IMR-90 (cell line): ENCODE results near the gene SCNN1B. TPM values are rescaled to one million over a fixed set of nuclear protein-coding genes. Genes with fewer than 3 reads are reported as not detected.

Experiments used
- ATAC-seq: fragments of 200-7000 bp; cut with Tn5 transposase; 2 replicates; pipeline ENCODE4 v1.9.1; 2020; ENCODE audit warnings: low read depth, mild to moderate bottlenecking, moderate library complexity
- BruUV-seq: library from RNA; stranded (reverse); fragments of 400-500 nt; replicated peaks from 2 replicates; lab custom pipeline; 2021; lab: Mats Ljungman, UMichigan
- CTCF ChIA-PET: fragments of 300-600 bp; formaldehyde crosslinking; extraction: SDS; loops from one replicate; lab custom pipeline; 2021; ENCODE audit warnings: antibody characterized with exemption; lab: Yijun Ruan, JAX
- POLR2A ChIA-PET: fragments of 300-600 bp; sonication (Branson Sonifier 250); formaldehyde crosslinking; loops from one replicate; lab custom pipeline; 2022; ENCODE audit warnings: antibody characterized with exemption; ENCODE audit not compliant: unreplicated experiment; lab: Charles Lee
- DNase-seq: peaks from one replicate; pipeline ENCODE4 v3.0.0; 2013
- H2AFZ ChIP-seq: replicated peaks from 2 replicates; pipeline ENCODE3; 2013; ENCODE audit warnings: low read length, mild to moderate bottlenecking; ENCODE audit not compliant: poor library complexity
- H2AK5ac ChIP-seq: 2 replicates; pipeline ENCODE4 v1.6.1; 2013; ENCODE audit warnings: low read depth, low read length, inconsistent platforms
- H2AK9ac ChIP-seq: replicated peaks from 2 replicates; pipeline ENCODE3; 2013; ENCODE audit warnings: mild to moderate bottlenecking, low read depth, low read length, moderate library complexity; ENCODE audit not compliant: poor library complexity
- H2BK120ac ChIP-seq: 2 replicates; pipeline ENCODE4 v1.6.1; 2013; ENCODE audit warnings: low read depth, low read length, inconsistent platforms
- H2BK15ac ChIP-seq: 3 replicates; pipeline ENCODE4 v1.6.1; 2013; ENCODE audit warnings: low read depth, low read length, inconsistent platforms
- H2BK20ac ChIP-seq: 2 replicates; pipeline ENCODE4 v1.6.1; 2013; ENCODE audit warnings: low read depth, mild to moderate bottlenecking, inconsistent platforms, low read length, moderate library complexity
- H2BK5ac ChIP-seq: 2 replicates; pipeline ENCODE4 v1.6.1; 2013; ENCODE audit warnings: mild to moderate bottlenecking, low read depth, low read length, inconsistent platforms; ENCODE audit not compliant: poor library complexity, severe bottlenecking
- H3K14ac ChIP-seq: replicated peaks from 2 replicates; pipeline ENCODE4 v1.6.1; 2013; ENCODE audit warnings: low read depth, low read length, inconsistent platforms
- H3K18ac ChIP-seq: 2 replicates; pipeline ENCODE4 v1.6.1; 2013; ENCODE audit warnings: low read depth, low read length, control low read depth
- H3K23ac ChIP-seq: 2 replicates; pipeline ENCODE4 v1.6.1; 2013; ENCODE audit warnings: low read depth, low read length, inconsistent platforms
- H3K27ac ChIP-seq: 2 replicates; pipeline ENCODE4 v1.5.1; 2013; ENCODE audit warnings: mild to moderate bottlenecking, control low read depth, low read length; ENCODE audit not compliant: insufficient read depth
- H3K27me3 ChIP-seq: 2 replicates; pipeline ENCODE4 v1.6.1; 2013; ENCODE audit warnings: low read length; ENCODE audit not compliant: control insufficient read depth, insufficient read depth
- H3K36me3 ChIP-seq: 2 replicates; pipeline ENCODE4 v1.6.1; 2013; ENCODE audit warnings: low read length, mixed read lengths; ENCODE audit not compliant: control insufficient read depth, insufficient read depth
- H3K4ac ChIP-seq: 2 replicates; pipeline ENCODE4 v1.6.1; 2013; ENCODE audit warnings: low read depth, low read length, inconsistent platforms
- H3K4me1 ChIP-seq: 2 replicates; pipeline ENCODE4 v1.6.1; 2013; ENCODE audit warnings: low read length, mixed read lengths; ENCODE audit not compliant: control insufficient read depth, insufficient read depth
- H3K4me2 ChIP-seq: 2 replicates; pipeline ENCODE4 v1.6.1; 2013; ENCODE audit warnings: low read depth, mild to moderate bottlenecking, control low read depth, low read length, moderate library complexity
- H3K4me3 ChIP-seq: 2 replicates; pipeline ENCODE4 v1.5.1; 2013; ENCODE audit warnings: low read depth, mild to moderate bottlenecking, control low read depth, low read length, moderate library complexity; ENCODE audit not compliant: insufficient read depth
- H3K56ac ChIP-seq: 2 replicates; pipeline ENCODE4 v1.6.1; 2013; ENCODE audit warnings: low read length, inconsistent platforms; ENCODE audit not compliant: insufficient read depth; ENCODE audit errors: extremely low read depth
- H3K79me1 ChIP-seq, 2 experiments: 2 replicates each; pipeline ENCODE4 v1.6.1; 2013; ENCODE audit warnings: low read length in 2 of 2, inconsistent platforms in 1 of 2, low read depth in 1 of 2
- H3K9ac ChIP-seq: 2 replicates; pipeline ENCODE4 v1.6.1; 2013; ENCODE audit warnings: low read depth, low read length, control low read depth
- H3K9me1 ChIP-seq: 2 replicates; pipeline ENCODE4 v1.6.1; 2013; ENCODE audit warnings: low read length, inconsistent platforms; ENCODE audit not compliant: insufficient read depth
- H3K9me3 ChIP-seq: 2 replicates; pipeline ENCODE4 v1.6.1; 2013; ENCODE audit warnings: low read length; ENCODE audit not compliant: control insufficient read depth, insufficient read depth
- H4K20me1 ChIP-seq: 2 replicates; pipeline ENCODE4 v1.6.1; 2013; ENCODE audit warnings: low read length, inconsistent platforms; ENCODE audit not compliant: insufficient read depth
- H4K5ac ChIP-seq: 2 replicates; pipeline ENCODE4 v1.6.1; 2013; ENCODE audit warnings: mild to moderate bottlenecking, low read depth, low read length, control low read depth
- H4K8ac ChIP-seq, 2 experiments: 2 replicates each; pipeline ENCODE4 v1.6.1; 2013; ENCODE audit warnings: low read depth in 2 of 2, low read length in 2 of 2, control low read depth in 1 of 2, inconsistent platforms in 1 of 2
- H4K91ac ChIP-seq: 2 replicates; pipeline ENCODE4 v1.6.1; 2013; ENCODE audit warnings: low read depth, low read length, inconsistent platforms; ENCODE audit not compliant: insufficient read depth
- BHLHE40 ChIP-seq: fragments of 150-350 bp; IDR thresholded peaks from 2 replicates; pipeline ENCODE4 v1.6.1; 2016; ENCODE audit warnings: mild to moderate bottlenecking, low read depth, low read length
- CEBPB ChIP-seq: IDR thresholded peaks from 2 replicates; pipeline ENCODE4 v1.6.1; 2012; ENCODE audit warnings: low read depth, low read length, improper control_type of control experiment
- CHD1 ChIP-seq: IDR thresholded peaks from 2 replicates; pipeline ENCODE4 v1.6.1; 2012; ENCODE audit warnings: low read depth, low read length, improper control_type of control experiment
- CTCF ChIP-seq: conservative IDR thresholded peaks from 2 replicates; pipeline ENCODE4 v1.5.1; 2012; ENCODE audit warnings: mild to moderate bottlenecking, low read depth, low read length, improper control_type of control experiment
- FOS ChIP-seq: fragments of 150-350 bp; IDR thresholded peaks from 2 replicates; pipeline ENCODE4 v1.6.1; 2016; ENCODE audit warnings: low read depth, low read length
- MAFK ChIP-seq: IDR thresholded peaks from 2 replicates; pipeline ENCODE4 v1.6.1; 2012; ENCODE audit warnings: low read depth, low read length, improper control_type of control experiment
- MAZ ChIP-seq: IDR thresholded peaks from 2 replicates; pipeline ENCODE4 v1.6.1; 2012; ENCODE audit warnings: low read depth, mild to moderate bottlenecking, low read length, improper control_type of control experiment, moderate library complexity, borderline replicate concordance
- MXI1 ChIP-seq: IDR thresholded peaks from 2 replicates; pipeline ENCODE4 v1.6.1; 2012; ENCODE audit warnings: low read depth, mild to moderate bottlenecking, low read length, moderate library complexity, borderline replicate concordance
- NFE2L2 ChIP-seq: fragments of 150-350 bp; IDR thresholded peaks from 2 replicates; pipeline ENCODE4 v1.6.1; 2016; ENCODE audit warnings: low read depth, mild to moderate bottlenecking, low read length
- POLR2A ChIP-seq: IDR thresholded peaks from 2 replicates; pipeline ENCODE4 v1.6.1; 2012; ENCODE audit warnings: mild to moderate bottlenecking, low read depth, low read length
- RAD21 ChIP-seq: IDR thresholded peaks from 2 replicates; pipeline ENCODE4 v1.6.1; 2012; ENCODE audit warnings: low read length, improper control_type of control experiment
- RCOR1 ChIP-seq: IDR thresholded peaks from 2 replicates; pipeline ENCODE4 v1.6.1; 2012; ENCODE audit warnings: mild to moderate bottlenecking, low read length, improper control_type of control experiment; ENCODE audit not compliant: insufficient replicate concordance
- RFX5 ChIP-seq: IDR thresholded peaks from 2 replicates; pipeline ENCODE4 v1.8.0; 2012; ENCODE audit warnings: low read depth, mild to moderate bottlenecking, low read length, moderate library complexity
- SMC3 ChIP-seq: fragments of 150-350 bp; IDR thresholded peaks from 2 replicates; pipeline ENCODE4 v1.6.1; 2016; ENCODE audit warnings: low read depth, mild to moderate bottlenecking, antibody characterized with exemption, low read length, moderate library complexity
- USF2 ChIP-seq: fragments of 150-350 bp; IDR thresholded peaks from 2 replicates; pipeline ENCODE4 v1.6.1; 2017; ENCODE audit warnings: mild to moderate bottlenecking, antibody characterized with exemption, low read length, low read depth
- WGBS, 2 experiments: methylation state at CpG; one replicate each; pipeline versions ENCODE4 v1.1.5 to v1.1.7; 2013; ENCODE audit warnings: missing lambda C conversion rate in 2 of 2; ENCODE audit not compliant: insufficient read length in 1 of 2; ENCODE audit errors: extremely low coverage in 2 of 2; 5-methylcytosine and 5-hydroxymethylcytosine counted together
- dilution Hi-C: fragments of 300-500 bp; cut with HindIII; formaldehyde crosslinking; loops from one replicate; pipeline ENCODE4 v1.14.3; 2018; ENCODE audit warnings: low sequenced_read_pairs; ENCODE audit not compliant: unreplicated experiment
- in situ Hi-C: fragments of 300-500 bp; cut with MboI; formaldehyde crosslinking; loops from 3 replicates; pipeline ENCODE4 v1.14.3; 2019; ENCODE audit warnings: low sequenced_read_pairs, inconsistent platforms, mixed read lengths
- intact Hi-C: fragments of 100-400 bp; cut with micrococcal nuclease; formaldehyde crosslinking; loops from 2 replicates; pipeline ENCODE4 v1.10.0; 2022
- polyA plus RNA-seq, 3 experiments: library from polyadenylated mRNA; depleted of rRNA; stranded (reverse); fragments of >200 nt; gene quantifications; 2 replicates each; pipeline ENCODE4 v1.2.3, GENCODE V29; 2012; ENCODE audit warnings: low replicate concordance in 1 of 3
- total RNA-seq: library from RNA; depleted of rRNA; stranded (reverse); fragments of >200 nt; gene quantifications from 2 replicates; pipeline ENCODE4 v1.2.3, GENCODE V29; 2012
- TF ChIP-seq, protein P1 (sequence below): fragments of 150-350 bp; IDR thresholded peaks from 2 replicates; pipeline ENCODE4 v1.6.1; 2016; ENCODE audit warnings: low read depth, mild to moderate bottlenecking, low read length, moderate library complexity, borderline replicate concordance

SCNN1B gene
- total and polyA plus RNA-seq, 2 of the 4 experiments (the other 2 are of a cell fraction), result not detected

- ChIA-PET POLR2A (no interaction called here), CTCF (no interaction called here)
- in situ Hi-C loops, result no loop called here
Observed at GRCh38 chr16:23371368-23371767, 69.3 kb downstream of the SCNN1B start.

More at GRCh38 chr16:23371368-23371767, 69.3 kb downstream of the SCNN1B start:
- Histone ChIP-seq H3K9ac (no peak overlapping the region), H2BK15ac (no peak overlapping the region), H3K36me3 (no peaks in the 10 kb centered on the region), H4K5ac (no peak overlapping the region), H3K27me3 (peaks cover 10% of the 10 kb centered on the region; the same call in 1 of the 2 replicates), H3K4me3 (no peak overlapping the region), H2BK120ac (no peak overlapping the region), H3K4me1 (no peaks in the 10 kb centered on the region), H4K8ac (no peak overlapping the region), H3K9me1 (no peaks in the 10 kb centered on the region; the same call in 1 of the 2 replicates), H3K56ac (no peak overlapping the region), H4K20me1 (no peaks in the 10 kb centered on the region), H2AK9ac (no peak overlapping the region), H3K18ac (no peak overlapping the region), H2AK5ac (no peak overlapping the region), H3K9me3 (no peaks in the 10 kb centered on the region), H2AFZ (no peak overlapping the region), H2BK20ac (no peak overlapping the region), H4K91ac (no peak overlapping the region), H3K79me1 (no peaks in the 10 kb centered on the region), H3K14ac (no peak overlapping the region), H3K4me2 (no peak overlapping the region), H3K27ac (no peak overlapping the region), H3K23ac (no peak overlapping the region), H3K4ac (no peak overlapping the region), H2BK5ac (no peak overlapping the region)
- dilution Hi-C loops, result no loop called here
- no peak for DNase-seq
- WGBS, 2 experiments, result no CpG with 5 or more reads among the region's 9 CpGs
- BruUV-seq, result no TSS peak
- TF ChIP-seq CHD1 (no peak), CEBPB (no peak), RAD21 (no peak), FOS (no peak), SMC3 (no peak), RCOR1 (no peak), MAZ (no peak), NFE2L2 (no peak), MAFK (no peak), POLR2A (no peak), MXI1 (no peak), RFX5 (no peak), USF2 (no peak), CTCF (no peak), BHLHE40 (no peak)
- TF ChIP-seq, protein P1, sequence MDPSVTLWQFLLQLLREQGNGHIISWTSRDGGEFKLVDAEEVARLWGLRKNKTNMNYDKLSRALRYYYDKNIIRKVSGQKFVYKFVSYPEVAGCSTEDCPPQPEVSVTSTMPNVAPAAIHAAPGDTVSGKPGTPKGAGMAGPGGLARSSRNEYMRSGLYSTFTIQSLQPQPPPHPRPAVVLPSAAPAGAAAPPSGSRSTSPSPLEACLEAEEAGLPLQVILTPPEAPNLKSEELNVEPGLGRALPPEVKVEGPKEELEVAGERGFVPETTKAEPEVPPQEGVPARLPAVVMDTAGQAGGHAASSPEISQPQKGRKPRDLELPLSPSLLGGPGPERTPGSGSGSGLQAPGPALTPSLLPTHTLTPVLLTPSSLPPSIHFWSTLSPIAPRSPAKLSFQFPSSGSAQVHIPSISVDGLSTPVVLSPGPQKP, result no peak
- intact Hi-C loops, result no loop called here
- ATAC-seq, result no peak
